Common myeloid progenitor, CD34-positive (primary cell): ENCODE data around the gene WWOX.

Source experiments
- CTCF ChIA-PET: fragments of 350-600 bp; sonication (Branson Sonifier 250); formaldehyde crosslinking; loops from one replicate; lab custom pipeline; 2021; ENCODE audit warnings: antibody characterized with exemption; lab: Charles Lee
- POLR2A ChIA-PET: fragments of 350-600 bp; sonication (Branson Sonifier 250); formaldehyde crosslinking; loops from one replicate; lab custom pipeline; 2021; ENCODE audit warnings: antibody characterized with exemption; lab: Charles Lee
- DNase-seq, 3 donors: peaks; one replicate each; pipeline versions ENCODE4 v3.0.0 to v3.0.0-alpha.2; 2013
- H3K27ac ChIP-seq, 2 experiments: 1 replicate in 1 of 2; 2 replicates in 1 of 2; pipeline ENCODE4 v1.7.0; 2013; ENCODE audit warnings: inconsistent platforms in 2 of 2, low read length in 2 of 2, mild to moderate bottlenecking in 2 of 2, low read depth in 1 of 2, moderate library complexity in 1 of 2; ENCODE audit not compliant: severe bottlenecking in 2 of 2, insufficient read depth in 1 of 2, poor library complexity in 1 of 2
- H3K27me3 ChIP-seq, 5 experiments: replicated peaks in 2 of 5; 1 replicate in 3 of 5; 2 replicates in 2 of 5; pipeline versions ENCODE4 v1.6.1 to v1.7.0; 2013; ENCODE audit warnings: low read length in 4 of 5, mild to moderate bottlenecking in 2 of 5, moderate library complexity in 2 of 5, inconsistent platforms in 1 of 5; ENCODE audit not compliant: insufficient read depth in 5 of 5, control insufficient read depth in 4 of 5
- H3K36me3 ChIP-seq, 4 experiments: 1 replicate in 2 of 4; 2 replicates in 2 of 4; pipeline versions ENCODE4 v1.6.1 to v1.7.0; 2013; ENCODE audit warnings: low read length in 3 of 4, control low read depth in 1 of 4, mild to moderate bottlenecking in 1 of 4; ENCODE audit not compliant: control insufficient read depth in 4 of 4, insufficient read depth in 4 of 4
- H3K4me1 ChIP-seq, 4 experiments: 1 replicate in 3 of 4; 2 replicates in 1 of 4; pipeline versions ENCODE4 v1.6.1 to v1.7.1; 2013; ENCODE audit warnings: low read length in 3 of 4, mild to moderate bottlenecking in 3 of 4, control low read depth in 1 of 4, inconsistent platforms in 1 of 4, moderate library complexity in 1 of 4; ENCODE audit not compliant: control insufficient read depth in 4 of 4, insufficient read depth in 4 of 4; ENCODE audit errors: control extremely low read depth in 1 of 4
- H3K4me3 ChIP-seq, 7 experiments: 1 replicate in 4 of 7; 2 replicates in 3 of 7; pipeline versions ENCODE4 v1.5.1 to v1.7.0; 2013; ENCODE audit warnings: mild to moderate bottlenecking in 7 of 7, low read length in 6 of 7, moderate library complexity in 6 of 7, inconsistent platforms in 2 of 7, low read depth in 2 of 7, control low read depth in 1 of 7; ENCODE audit not compliant: insufficient read depth in 4 of 7, control insufficient read depth in 1 of 7; ENCODE audit errors: extremely low read depth in 1 of 7
- H3K9me3 ChIP-seq, 5 experiments: 1 replicate in 4 of 5; 2 replicates in 1 of 5; pipeline versions ENCODE4 v1.6.1 to v1.7.1; 2013; ENCODE audit warnings: low read length in 4 of 5, mild to moderate bottlenecking in 2 of 5, inconsistent platforms in 1 of 5, low read depth in 1 of 5, moderate library complexity in 1 of 5; ENCODE audit not compliant: control insufficient read depth in 4 of 5, insufficient read depth in 2 of 5; ENCODE audit errors: control extremely low read depth in 1 of 5
- WGBS: methylation state at CpG from one replicate; pipeline ENCODE4 v1.1.5; 2013; ENCODE audit not compliant: insufficient coverage; 5-methylcytosine and 5-hydroxymethylcytosine counted together

WWOX gene

GRCh38 chr16:78500659-78501270 lies 401.3 kb downstream of the WWOX start:
- ChIA-PET POLR2A (no interaction called here), CTCF (interaction anchor here (0.7 to 1.2 kb wide), 2 partner anchors 10 to 94 kb away, joined by 3 read pairs; no protein-coding TSS in a partner anchor)
- WGBS = 95% methylated on average over 8 of the region's 8 CpGs
- Histone ChIP-seq H3K27ac (no peak overlapping the region), H3K36me3 (no peaks in the 10 kb centered on the region), H3K9me3 (no peaks in the 10 kb centered on the region), H3K4me1 (no peaks in the 10 kb centered on the region), H3K27me3 (no peaks in the 10 kb centered on the region), H3K4me3 (no peak overlapping the region)
- DNase-seq = no peak

- 94% methylated on average over 7 of the region's 8 CpGs for WGBS
- Histone ChIP-seq H3K9me3 (no peaks in the 10 kb centered on the region), H3K4me3 (no peak overlapping the region), H3K36me3 (no peaks in the 10 kb centered on the region), H3K4me1 (no peaks in the 10 kb centered on the region), H3K27ac (no peak overlapping the region), H3K27me3 (no peaks in the 10 kb centered on the region)
- no peak for DNase-seq
- ChIA-PET POLR2A (no interaction called here), CTCF (no interaction called here)
Measured at GRCh38 chr16:78501744-78502143, 402.3 kb downstream of the WWOX start.

DNA sequence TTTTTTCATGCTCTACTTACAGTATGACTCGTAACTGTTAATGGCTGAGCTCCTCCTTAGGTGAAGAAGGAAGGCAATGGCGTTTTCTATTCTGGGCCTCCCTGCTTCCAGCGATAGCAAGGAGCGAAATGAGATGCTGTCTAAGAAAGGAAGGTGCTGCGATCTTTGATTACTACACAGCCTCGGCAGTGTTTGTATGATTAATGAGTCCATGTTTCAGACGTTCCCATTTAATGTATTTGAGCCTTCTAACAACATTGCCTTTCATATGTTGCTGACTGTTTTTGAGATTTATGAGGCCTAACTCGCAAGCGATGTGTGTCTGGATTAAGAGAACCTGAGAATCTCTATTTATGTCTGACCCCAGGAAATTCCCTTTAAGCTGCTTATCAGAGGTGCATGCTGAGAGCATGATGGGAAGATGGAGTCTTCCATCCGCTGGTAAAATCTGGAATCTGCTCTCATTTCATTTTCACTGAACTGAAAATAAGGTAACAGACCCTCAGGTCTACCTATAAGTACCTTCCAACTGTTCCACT lies 403.4 kb downstream of the WWOX start:
- no peak for DNase-seq
- H3K4me3 ChIP-seq = no peak overlapping the region
- ChIA-PET CTCF (interaction anchor here (0.6 to 1.1 kb wide), 3 partner anchors 15 to 45 kb away, joined by 3 read pairs; no protein-coding TSS in a partner anchor), POLR2A (no interaction called here)
- H3K27me3 ChIP-seq = no peaks in the 10 kb centered on the region
- no peaks in the 10 kb centered on the region for H3K9me3 ChIP-seq
- no peak overlapping the region for H3K27ac ChIP-seq
- H3K36me3 ChIP-seq = no peaks in the 10 kb centered on the region
- no peaks in the 10 kb centered on the region for H3K4me1 ChIP-seq
- WGBS = 72% methylated on average over 8 of the region's 10 CpGs

DNA sequence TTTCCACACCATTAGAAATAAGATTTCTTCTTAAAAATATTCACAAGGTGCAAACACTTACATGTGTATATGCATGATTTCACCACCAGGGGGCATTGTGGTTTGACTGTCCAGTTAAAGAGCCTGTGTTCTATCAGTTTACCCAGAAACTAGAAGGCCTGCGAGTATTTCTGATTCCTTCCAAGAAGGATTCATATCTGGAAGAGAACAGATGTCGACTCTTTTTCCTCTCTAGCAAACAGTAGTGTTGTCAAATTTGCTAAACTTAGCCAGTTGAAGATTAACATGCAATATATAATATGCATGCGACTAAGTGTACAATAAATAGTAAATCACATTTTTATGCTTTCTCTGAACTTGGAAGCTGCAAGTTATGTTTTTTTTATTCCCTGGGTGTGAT lies 404.1 kb downstream of the WWOX start:
- Histone ChIP-seq H3K27ac (no peak overlapping the region), H3K9me3 (no peaks in the 10 kb centered on the region), H3K36me3 (no peaks in the 10 kb centered on the region), H3K4me1 (no peaks in the 10 kb centered on the region), H3K4me3 (no peak overlapping the region), H3K27me3 (no peaks in the 10 kb centered on the region)
- ChIA-PET POLR2A (no interaction called here), CTCF (interaction anchor here (0.5 to 1.6 kb wide), 5 partner anchors 12 to 264 kb away, joined by 3 to 4 read pairs (median 4); no protein-coding TSS in a partner anchor)
- DNase-seq = peak; percentile 3 to 66 (median 65)
- 0% methylated on average over 1 of the region's 3 CpGs for WGBS

DNA sequence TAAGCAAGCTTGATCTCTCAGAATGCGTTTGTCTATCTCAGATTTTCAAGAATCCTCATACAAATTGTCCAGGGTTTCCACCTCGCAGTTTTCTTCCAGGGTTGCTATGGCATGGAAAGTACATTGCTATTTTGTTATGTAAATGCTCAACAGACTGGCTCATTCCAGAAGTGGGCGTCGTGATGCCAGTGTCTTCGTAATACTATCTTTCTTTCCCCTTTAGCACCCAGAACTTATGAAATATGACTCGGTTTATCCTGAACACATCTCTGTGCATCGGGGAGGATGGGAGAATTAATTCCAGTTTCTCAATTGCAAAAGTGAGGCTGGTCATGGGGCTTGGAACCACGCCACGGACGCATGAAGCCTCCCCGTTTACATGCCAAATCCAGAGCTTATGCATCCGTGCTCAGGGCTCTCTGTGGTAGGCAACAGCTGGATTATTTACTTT lies 405.0 kb downstream of the WWOX start:
- CTCF ChIA-PET = interaction anchor here (0.5 to 1.6 kb wide), 5 partner anchors 11 to 264 kb away, joined by 3 to 4 read pairs (median 4); no protein-coding TSS in a partner anchor
- no peak overlapping the region for H3K4me3 ChIP-seq
- H3K27ac ChIP-seq = no peak overlapping the region
- no peaks in the 10 kb centered on the region for H3K36me3 ChIP-seq
- H3K4me1 ChIP-seq = no peaks in the 10 kb centered on the region
- 89% methylated on average over 6 of the region's 12 CpGs for WGBS
- no peaks in the 10 kb centered on the region for H3K27me3 ChIP-seq
- no peaks in the 10 kb centered on the region for H3K9me3 ChIP-seq
- DNase-seq = no peak
- POLR2A ChIA-PET = no interaction called here

DNA sequence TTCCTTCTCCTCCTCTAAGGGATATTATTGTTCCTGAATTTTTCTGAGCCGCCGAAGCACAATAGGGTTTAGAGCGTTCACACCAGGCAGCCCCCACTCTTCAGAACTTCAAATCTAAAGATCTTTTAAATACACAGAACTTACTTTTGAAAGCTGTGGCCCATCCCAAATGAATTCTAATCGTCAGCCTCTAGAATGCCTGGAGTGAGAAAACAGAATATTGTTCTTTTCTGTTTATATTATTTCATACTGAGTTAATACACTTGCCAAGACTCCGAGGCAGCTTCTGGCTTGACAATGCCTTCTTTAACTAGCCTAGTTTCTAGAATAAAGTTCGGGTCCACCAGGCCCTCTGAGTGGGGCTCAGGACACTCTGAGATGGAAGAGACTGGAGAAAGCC lies 405.6 kb downstream of the WWOX start:
- WGBS = 83% methylated on average over 1 of the region's 6 CpGs
- Histone ChIP-seq H3K4me3 (no peak overlapping the region), H3K27me3 (no peaks in the 10 kb centered on the region), H3K27ac (no peak overlapping the region), H3K36me3 (no peaks in the 10 kb centered on the region), H3K4me1 (no peaks in the 10 kb centered on the region), H3K9me3 (no peaks in the 10 kb centered on the region)
- CTCF ChIA-PET = interaction anchor here (1.4 to 1.9 kb wide), 4 partner anchors 10 to 31 kb away, joined by 3 to 5 read pairs (median 4); no protein-coding TSS in a partner anchor
- POLR2A ChIA-PET = no interaction called here
- no peak for DNase-seq
